HL-60 (cell line): ENCODE data around the gene ADSS1.

Experiments used
- DNase-seq, 2 experiments: peaks; one replicate each; pipeline ENCODE4 v3.0.0-alpha.2; 2010 to 2020; ENCODE audit warnings: low read depth in 1 of 2, low spot score in 1 of 2
- H3K27ac ChIP-seq: fragments of 250-450 bp; sonication (Bioruptor Pico); replicated peaks from 2 replicates; pipeline ENCODE4 v1.5.1; 2020; ENCODE audit warnings: mild to moderate bottlenecking, moderate library complexity
- H3K27me3 ChIP-seq: fragments of 250-450 bp; sonication (Bioruptor Pico); 2 replicates; pipeline ENCODE4 v1.5.1; 2021; ENCODE audit warnings: mild to moderate bottlenecking, moderate library complexity; ENCODE audit not compliant: insufficient read depth, poor library complexity, severe bottlenecking
- H3K4me3 ChIP-seq: replicated peaks from 2 replicates; pipeline ENCODE4 v1.5.1; 2011; ENCODE audit warnings: mild to moderate bottlenecking, control low read depth, low read length; ENCODE audit not compliant: insufficient read depth
- CTCF ChIP-seq: IDR thresholded peaks from one replicate; pipeline ENCODE4 v1.5.1; 2011; ENCODE audit warnings: low read length, control low read depth, inconsistent platforms; ENCODE audit not compliant: insufficient read depth
- GABPA ChIP-seq: IDR thresholded peaks from 2 replicates; pipeline ENCODE4 v1.6.1; 2012; ENCODE audit warnings: low read depth
- POLR2AphosphoS5 ChIP-seq: IDR thresholded peaks from 2 replicates; pipeline ENCODE4 v1.6.1; 2012; ENCODE audit warnings: low read depth
- REST ChIP-seq: IDR thresholded peaks from 2 replicates; pipeline ENCODE4 v1.6.1; 2012; ENCODE audit warnings: low read depth; ENCODE audit not compliant: insufficient replicate concordance
- SPI1 ChIP-seq: IDR thresholded peaks from 2 replicates; pipeline ENCODE4 v1.6.1; 2012; ENCODE audit warnings: low read depth, mild to moderate bottlenecking, borderline replicate concordance

ADSS1 gene

GRCh38 chr14:104756477-104757237, 32.6 kb downstream of the ADSS1 start:
- peak; percentile 87 for TF ChIP-seq POLR2AphosphoS5
- no peak for TF ChIP-seq CTCF
- TF ChIP-seq GABPA: no peak
- no peak for TF ChIP-seq REST
- TF ChIP-seq SPI1: peak; percentile 73
- Histone ChIP-seq H3K27me3 (no peaks in the 10 kb centered on the region), H3K4me3 (0 out of 2 replicates have a peak overlapping the region, but pooled peaks have one; percentile 10), H3K27ac (peak overlapping the region; percentile 99)
- DNase-seq: peak; percentile 75 to 88

- Histone ChIP-seq H3K4me3 (no peak overlapping the region), H3K27ac (peak overlapping the region; percentile 99), H3K27me3 (no peaks in the 10 kb centered on the region)
- no peak for TF ChIP-seq REST
- no peak for TF ChIP-seq POLR2AphosphoS5
- no peak for TF ChIP-seq CTCF
- TF ChIP-seq SPI1: no peak
- TF ChIP-seq GABPA: no peak
- no peak for DNase-seq
These were observed 33.2 kb downstream of the ADSS1 start for GRCh38 chr14:104757238-104757585.

- peak; percentile 36; the same call in 1 of the 2 replicates for TF ChIP-seq SPI1
- no peak for TF ChIP-seq REST
- no peak for DNase-seq
- Histone ChIP-seq H3K27ac (peak overlapping the region; percentile 99), H3K4me3 (no peak overlapping the region), H3K27me3 (no peaks in the 10 kb centered on the region)
These were observed 33.8 kb downstream of the ADSS1 start for GRCh38 chr14:104757681-104758392.
